Measurements from ENCODE around the gene SREBF1. TPM values are rescaled to one million over a fixed set of nuclear protein-coding genes. Genes with fewer than 3 reads are reported as not detected.
A peak's percentile ranks its signal among the peaks of the same experiment; 100 is the strongest.

The SREBF1 gene
- total RNA-seq, 1 donor from 2014 or later, result 81.2 TPM

DNA sequence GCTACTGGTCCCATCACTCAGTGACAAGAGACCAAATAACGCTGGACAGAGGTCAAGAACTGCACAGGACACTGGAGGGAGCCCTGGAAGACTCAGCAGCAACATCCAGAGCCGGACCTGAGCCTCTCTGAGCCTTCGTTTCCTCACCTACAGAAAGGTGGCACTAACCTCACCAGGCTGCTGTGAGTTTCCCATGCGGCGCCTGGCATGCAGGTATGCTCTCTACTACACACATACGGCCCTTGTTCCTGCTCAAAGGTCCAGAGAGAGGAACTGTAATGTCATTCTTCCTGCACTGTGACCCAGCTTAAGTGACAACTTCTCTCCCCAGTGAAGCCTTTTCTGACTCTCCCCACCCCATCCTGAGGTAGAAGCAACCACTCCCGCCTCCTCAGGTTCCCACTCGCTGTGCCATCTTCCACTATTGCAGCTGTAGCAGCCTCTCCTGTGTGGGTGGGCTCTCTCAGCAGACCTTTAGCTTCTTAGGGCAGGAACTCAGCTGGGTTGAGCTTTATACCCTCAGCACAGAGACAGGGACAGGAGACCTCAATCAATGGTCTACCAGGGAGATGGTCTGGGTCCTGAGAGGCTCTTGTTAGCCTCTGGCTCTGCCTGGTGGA, 43.9 kb upstream of the SREBF1 start:
- peaks cover 44% of the 10 kb centered on the region for H3K4me1 Mint-ChIP-seq (ENCODE audit: unreplicated experiment)

DNA sequence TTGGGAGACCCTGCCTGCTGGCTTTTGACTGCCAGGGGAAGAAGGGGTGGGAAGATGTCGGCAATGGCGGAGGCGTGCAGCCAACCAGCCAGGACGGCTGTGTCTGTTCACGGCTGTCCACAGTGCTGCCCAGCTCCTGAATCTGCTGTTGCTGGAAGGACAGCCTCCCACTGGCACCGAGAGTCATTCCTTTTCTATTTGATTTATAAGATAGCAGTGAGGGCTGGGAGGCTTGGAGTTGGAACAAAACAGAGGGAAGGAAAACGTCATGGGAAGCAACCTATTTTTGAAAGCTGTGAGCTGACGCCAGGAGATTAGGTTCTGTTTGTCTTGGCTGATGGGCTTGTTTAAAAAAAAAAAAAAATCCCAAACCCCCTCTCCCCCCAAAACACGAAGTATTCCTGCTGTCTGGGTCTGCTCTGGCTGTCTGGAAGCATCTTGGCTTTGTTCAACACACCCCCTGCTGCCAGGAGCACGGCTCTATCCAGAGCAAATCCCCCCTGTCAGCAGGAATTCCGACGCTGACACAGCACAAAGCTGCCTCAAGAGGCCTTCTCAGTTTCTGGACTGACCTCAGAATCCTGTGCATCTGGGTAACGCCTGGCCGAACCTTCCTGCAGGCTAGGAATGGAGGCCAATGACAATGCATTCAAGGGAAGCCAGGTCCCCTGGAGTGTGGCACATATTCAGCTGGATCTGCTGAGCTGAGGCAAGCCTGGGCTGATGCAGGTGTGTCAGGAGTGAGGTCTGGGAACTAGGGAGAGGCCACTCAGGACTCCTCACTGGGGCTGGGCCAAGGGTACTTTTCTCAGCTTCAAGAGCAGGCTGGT, 41.0 kb upstream of the SREBF1 start:
- no peak for DNase-seq (ENCODE audit: extremely low spot score, unreplicated experiment)
- Mint-ChIP-seq H3K27me3 (no peaks in the 10 kb centered on the region), H3K4me3 (peak overlapping the region; percentile 67), H3K4me1 (ENCODE audit: unreplicated experiment) (peaks cover 32% of the 10 kb centered on the region), H3K36me3 (peaks cover 38% of the 10 kb centered on the region), H3K27ac (peak overlapping the region; percentile 56), H3K9me3 (no peaks in the 10 kb centered on the region)
- TF ChIP-seq, protein P1, sequence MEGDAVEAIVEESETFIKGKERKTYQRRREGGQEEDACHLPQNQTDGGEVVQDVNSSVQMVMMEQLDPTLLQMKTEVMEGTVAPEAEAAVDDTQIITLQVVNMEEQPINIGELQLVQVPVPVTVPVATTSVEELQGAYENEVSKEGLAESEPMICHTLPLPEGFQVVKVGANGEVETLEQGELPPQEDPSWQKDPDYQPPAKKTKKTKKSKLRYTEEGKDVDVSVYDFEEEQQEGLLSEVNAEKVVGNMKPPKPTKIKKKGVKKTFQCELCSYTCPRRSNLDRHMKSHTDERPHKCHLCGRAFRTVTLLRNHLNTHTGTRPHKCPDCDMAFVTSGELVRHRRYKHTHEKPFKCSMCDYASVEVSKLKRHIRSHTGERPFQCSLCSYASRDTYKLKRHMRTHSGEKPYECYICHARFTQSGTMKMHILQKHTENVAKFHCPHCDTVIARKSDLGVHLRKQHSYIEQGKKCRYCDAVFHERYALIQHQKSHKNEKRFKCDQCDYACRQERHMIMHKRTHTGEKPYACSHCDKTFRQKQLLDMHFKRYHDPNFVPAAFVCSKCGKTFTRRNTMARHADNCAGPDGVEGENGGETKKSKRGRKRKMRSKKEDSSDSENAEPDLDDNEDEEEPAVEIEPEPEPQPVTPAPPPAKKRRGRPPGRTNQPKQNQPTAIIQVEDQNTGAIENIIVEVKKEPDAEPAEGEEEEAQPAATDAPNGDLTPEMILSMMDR (conservative IDR thresholded peaks at IDR 0.05), result no peak

More for the DNA sequence above, 43.9 kb upstream of the SREBF1 start:
- DNase-seq (ENCODE audit: extremely low spot score, unreplicated experiment), result no peak
- Mint-ChIP-seq H3K36me3 (peaks cover 41% of the 10 kb centered on the region), H3K27ac (no peak overlapping the region), H3K27me3 (no peaks in the 10 kb centered on the region), H3K4me3 (no peak overlapping the region), H3K9me3 (no peaks in the 10 kb centered on the region)
- TF ChIP-seq, protein P1 (conservative IDR thresholded peaks at IDR 0.05), result no peak

DNA sequence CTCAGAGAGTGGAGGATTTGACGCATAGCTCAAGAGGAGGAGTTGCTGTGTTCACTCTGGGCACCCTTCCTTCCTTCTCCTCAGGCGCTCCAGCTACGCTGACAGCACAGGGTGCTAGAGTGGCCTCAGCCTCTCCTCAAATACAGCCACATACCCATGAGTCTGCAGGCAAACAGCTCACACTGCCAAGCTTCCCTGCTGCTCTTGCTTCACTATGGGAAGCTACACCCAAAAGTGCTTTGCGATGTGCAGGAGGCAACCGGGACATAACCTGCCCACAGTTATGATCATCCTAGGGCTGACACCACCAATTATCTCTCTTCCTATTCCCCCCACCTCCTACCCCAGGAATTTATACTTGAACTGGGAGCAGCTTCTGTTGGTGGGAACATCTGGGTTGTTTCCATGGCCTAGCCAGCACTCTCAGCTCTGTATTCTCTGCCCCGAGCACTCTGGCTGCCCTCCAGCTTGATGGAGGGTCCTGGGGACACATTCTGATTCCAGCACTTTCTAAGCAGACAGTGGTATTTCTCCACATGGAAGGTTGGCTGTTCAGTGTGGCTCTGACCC, 40.3 kb upstream of the SREBF1 start:
- no peaks in the 10 kb centered on the region for H3K9me3 Mint-ChIP-seq
- peaks cover 34% of the 10 kb centered on the region for H3K4me1 Mint-ChIP-seq (ENCODE audit: unreplicated experiment)
- H3K27ac Mint-ChIP-seq, result peak overlapping the region; percentile 56
- TF ChIP-seq, protein P1 (conservative IDR thresholded peaks at IDR 0.05), result no peak
- no peaks in the 10 kb centered on the region for H3K27me3 Mint-ChIP-seq
- no peak for DNase-seq (ENCODE audit: extremely low spot score, unreplicated experiment)
- peaks cover 38% of the 10 kb centered on the region for H3K36me3 Mint-ChIP-seq
- peak overlapping the region; percentile 44 for H3K4me3 Mint-ChIP-seq

DNA sequence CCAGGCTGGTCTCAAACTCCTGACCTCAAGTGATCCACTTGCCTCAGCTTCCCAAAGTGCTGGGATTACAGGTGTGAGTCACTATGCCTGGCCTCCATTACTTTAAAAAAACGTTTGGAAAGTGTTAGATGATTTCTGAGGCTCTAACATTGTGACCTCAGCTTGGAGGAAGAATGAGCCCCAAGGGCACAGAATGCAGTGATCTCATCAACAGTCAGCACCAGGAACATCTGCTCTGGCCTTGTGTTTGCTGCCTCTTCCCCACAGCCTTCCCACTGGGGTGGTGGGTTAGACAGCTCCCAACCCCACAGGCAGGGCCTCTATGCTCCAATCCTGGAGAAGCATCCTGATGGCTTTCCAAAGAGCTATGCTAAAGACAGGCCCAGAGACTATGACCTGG, 37.7 kb upstream of the SREBF1 start:
- TF ChIP-seq, protein P1 (conservative IDR thresholded peaks at IDR 0.05), result no peak
- peaks cover 37% of the 10 kb centered on the region for H3K4me1 Mint-ChIP-seq (ENCODE audit: unreplicated experiment)

DNA sequence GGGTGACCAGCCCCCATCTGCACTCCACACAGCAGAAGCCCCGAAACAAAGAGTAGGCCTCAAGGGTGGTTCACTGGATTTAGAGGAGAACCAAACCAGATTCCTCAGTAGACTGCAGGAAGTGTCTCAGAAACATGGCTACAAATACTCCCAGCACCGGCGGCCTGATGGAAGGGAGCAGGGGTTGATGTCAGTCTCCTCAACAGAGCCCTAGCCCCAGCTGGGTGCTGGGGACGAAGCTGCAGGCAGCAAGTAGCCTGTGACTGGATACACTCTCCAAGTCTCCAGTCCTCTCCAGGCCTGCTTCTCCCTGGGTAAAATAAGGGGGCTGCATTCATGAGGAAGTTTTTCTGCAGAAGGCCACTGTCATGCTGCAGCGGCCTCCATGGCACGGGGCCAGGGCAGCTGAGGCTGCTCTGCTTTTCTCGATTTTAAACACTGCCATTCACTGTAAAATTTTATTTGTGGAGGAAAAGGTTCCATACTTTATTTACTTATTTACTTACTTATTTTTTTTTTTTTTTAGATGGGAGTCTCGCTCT, 36.7 kb upstream of the SREBF1 start:
- H3K27me3 Mint-ChIP-seq, result no peaks in the 10 kb centered on the region

More for the DNA sequence above, 37.7 kb upstream of the SREBF1 start:
- H3K36me3 Mint-ChIP-seq, result peaks cover 28% of the 10 kb centered on the region
- no peaks in the 10 kb centered on the region for H3K9me3 Mint-ChIP-seq
- DNase-seq (ENCODE audit: extremely low spot score, unreplicated experiment), result no peak
- no peaks in the 10 kb centered on the region for H3K27me3 Mint-ChIP-seq
- H3K4me3 Mint-ChIP-seq, result no peak overlapping the region
- no peak overlapping the region for H3K27ac Mint-ChIP-seq

More for the DNA sequence above, 36.7 kb upstream of the SREBF1 start:
- Mint-ChIP-seq H3K36me3 (peaks cover 28% of the 10 kb centered on the region), H3K4me1 (ENCODE audit: unreplicated experiment) (peaks cover 46% of the 10 kb centered on the region), H3K27ac (no peak overlapping the region), H3K9me3 (no peaks in the 10 kb centered on the region), H3K4me3 (no peak overlapping the region)
- DNase-seq (ENCODE audit: extremely low spot score, unreplicated experiment), result no peak
- TF ChIP-seq, protein P1 (conservative IDR thresholded peaks at IDR 0.05), result no peak
